ENCODE data around the gene QRFP.

QRFP gene

DNA sequence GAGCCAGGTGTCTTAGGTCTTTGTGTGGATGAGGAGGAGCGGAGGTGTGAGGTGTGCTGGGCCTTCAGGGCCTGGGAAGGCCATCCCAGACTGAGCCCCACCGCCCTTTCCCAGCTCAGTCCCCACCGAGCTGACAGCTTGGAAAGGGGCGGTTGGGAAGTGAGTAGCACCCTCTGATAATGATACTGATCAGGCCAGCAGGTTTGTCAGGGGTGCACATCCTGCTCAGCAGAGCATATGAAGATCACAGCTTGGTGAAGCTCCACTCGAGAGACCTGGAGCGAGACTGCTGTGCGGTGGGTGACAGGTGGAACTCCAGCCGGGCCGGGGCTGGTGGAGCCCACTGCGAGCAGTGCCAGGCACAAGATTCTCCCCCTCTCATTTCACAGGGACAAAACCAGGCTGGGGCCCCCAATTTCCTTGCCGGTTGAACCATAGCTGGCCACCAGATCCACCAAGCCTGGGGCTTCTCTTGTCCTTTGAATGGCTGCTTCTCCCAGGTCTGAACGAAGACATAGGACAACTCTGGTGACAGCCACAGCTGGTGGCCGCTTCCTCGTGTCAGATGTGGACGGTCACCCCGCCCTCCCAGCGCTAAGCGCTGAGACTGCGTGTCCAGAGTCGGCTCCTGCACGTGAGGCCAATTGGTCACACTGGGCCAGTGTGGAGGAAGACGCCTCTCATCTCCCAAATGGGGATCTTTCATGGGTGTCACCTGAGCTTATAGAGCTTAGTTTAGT, 8.3 kb downstream of the QRFP start:
- no peak for FAIRE-seq

DNA sequence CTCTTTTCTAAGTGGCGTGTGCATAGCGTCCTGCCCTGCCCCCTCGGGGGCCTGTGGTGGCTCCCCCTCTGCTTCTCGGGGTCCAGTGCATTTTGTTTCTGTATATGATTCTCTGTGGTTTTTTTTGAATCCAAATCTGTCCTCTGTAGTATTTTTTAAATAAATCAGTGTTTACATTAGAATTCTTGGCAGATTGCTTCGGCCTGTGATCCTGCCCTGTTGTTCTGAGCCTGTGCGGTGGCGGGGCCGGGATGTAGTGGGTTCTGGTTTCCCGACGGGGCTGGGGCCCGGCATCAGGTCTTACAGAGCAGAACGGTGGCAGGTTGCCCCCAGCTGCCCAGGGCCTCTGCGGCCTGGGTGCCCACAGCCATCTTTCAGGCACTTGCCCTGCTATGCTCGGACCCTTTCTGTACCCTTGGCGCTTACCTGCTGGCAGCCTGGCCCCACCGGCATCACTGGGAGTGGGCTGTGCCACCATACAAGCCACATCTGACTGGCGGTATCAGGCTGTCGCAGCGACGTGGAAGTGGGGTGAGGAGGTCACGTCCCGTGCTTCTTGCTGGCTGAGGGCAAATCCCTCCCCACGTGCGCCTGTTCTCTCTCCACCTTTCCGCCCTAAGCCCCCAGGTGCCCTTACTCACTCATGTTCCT, 9.0 kb downstream of the QRFP start:
- FAIRE-seq, result no peak

DNA sequence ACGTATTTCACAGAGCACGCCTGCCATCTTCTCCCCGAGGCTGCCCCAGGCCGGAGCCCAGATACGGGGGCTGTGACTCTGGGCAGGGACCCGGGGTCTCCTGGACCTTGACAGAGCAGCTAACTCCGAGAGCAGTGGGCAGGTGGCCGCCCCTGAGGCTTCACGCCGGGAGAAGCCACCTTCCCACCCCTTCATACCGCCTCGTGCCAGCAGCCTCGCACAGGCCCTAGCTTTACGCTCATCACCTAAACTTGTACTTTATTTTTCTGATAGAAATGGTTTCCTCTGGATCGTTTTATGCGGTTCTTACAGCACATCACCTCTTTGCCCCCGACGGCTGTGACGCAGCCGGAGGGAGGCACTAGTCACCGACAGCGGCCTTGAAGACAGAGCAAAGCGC, 9.6 kb downstream of the QRFP start:
- FAIRE-seq, result no peak

DNA sequence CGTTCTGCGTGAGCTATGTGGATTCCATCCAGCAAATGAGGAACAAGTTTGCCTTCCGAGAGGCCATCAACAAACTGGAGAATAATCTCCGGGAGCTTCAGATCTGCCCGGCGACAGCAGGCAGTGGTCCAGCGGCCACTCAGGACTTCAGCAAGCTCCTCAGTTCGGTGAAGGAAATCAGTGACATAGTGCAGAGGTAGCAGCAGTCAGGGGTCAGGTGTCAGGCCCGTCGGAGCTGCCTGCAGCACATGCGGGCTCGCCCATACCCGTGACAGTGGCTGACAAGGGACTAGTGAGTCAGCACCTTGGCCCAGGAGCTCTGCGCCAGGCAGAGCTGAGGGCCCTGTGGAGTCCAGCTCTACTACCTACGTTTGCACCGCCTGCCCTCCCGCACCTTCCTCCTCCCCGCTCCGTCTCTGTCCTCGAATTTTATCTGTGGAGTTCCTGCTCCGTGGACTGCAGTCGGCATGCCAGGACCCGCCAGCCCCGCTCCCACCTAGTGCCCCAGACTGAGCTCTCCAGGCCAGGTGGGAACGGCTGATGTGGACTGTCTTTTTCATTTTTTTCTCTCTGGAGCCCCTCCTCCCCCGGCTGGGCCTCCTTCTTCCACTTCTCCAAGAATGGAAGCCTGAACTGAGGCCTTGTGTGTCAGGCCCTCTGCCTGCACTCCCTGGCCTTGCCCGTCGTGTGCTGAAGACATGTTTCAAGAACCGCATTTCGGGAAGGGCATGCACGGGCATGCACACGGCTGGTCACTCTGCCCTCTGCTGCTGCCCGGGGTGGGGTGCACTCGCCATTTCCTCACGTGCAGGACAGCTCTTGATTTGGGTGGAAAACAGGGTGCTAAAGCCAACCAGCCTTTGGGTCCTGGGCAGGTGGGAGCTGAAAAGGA, 10.9 kb downstream of the QRFP start:
- FAIRE-seq, result no peak

DNA sequence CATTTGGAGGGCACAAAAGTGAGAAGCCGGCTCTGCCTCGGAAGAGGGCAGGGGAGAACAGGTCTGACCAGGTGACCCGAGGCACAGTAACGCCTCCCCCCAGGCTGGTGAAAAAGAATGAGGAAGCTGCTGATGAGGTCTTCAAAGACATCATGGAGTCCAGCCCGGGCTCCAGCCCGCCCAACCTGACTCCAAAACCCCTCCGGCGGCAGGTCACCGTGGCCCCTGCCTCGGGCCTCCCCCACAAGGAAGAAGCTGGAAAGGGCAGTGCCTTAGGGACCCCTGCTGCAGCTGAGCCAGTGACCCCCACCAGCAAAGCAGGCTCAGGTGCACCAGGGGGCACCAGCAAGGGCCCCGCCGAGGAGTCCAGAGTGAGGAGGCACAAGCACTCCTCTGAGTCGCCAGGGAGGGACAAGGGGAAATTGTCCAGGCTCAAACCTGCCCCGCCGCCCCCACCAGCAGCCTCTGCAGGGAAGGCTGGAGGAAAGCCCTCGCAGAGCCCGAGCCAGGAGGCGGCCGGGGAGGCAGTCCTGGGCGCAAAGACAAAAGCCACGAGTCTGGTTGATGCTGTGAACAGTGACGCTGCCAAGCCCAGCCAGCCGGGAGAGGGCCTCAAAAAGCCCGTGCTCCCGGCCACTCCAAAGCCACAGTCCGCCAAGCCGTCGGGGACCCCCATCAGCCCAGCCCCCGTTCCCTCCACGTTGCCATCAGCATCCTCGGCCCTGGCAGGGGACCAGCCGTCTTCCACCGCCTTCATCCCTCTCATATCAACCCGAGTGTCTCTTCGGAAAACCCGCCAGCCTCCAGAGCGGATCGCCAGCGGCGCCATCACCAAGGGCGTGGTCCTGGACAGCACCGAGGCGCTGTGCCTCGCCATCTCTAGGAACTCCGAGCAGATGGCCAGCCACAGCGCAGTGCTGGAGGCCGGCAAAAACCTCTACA, 11.8 kb downstream of the QRFP start:
- FAIRE-seq, result no peak

DNA sequence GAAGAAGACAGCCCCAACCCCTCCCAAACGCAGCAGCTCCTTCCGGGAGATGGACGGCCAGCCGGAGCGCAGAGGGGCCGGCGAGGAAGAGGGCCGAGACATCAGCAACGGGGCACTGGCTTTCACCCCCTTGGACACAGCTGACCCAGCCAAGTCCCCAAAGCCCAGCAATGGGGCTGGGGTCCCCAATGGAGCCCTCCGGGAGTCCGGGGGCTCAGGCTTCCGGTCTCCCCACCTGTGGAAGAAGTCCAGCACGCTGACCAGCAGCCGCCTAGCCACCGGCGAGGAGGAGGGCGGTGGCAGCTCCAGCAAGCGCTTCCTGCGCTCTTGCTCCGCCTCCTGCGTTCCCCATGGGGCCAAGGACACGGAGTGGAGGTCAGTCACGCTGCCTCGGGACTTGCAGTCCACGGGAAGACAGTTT, 12.5 kb downstream of the QRFP start:
- FAIRE-seq, result no peak

DNA sequence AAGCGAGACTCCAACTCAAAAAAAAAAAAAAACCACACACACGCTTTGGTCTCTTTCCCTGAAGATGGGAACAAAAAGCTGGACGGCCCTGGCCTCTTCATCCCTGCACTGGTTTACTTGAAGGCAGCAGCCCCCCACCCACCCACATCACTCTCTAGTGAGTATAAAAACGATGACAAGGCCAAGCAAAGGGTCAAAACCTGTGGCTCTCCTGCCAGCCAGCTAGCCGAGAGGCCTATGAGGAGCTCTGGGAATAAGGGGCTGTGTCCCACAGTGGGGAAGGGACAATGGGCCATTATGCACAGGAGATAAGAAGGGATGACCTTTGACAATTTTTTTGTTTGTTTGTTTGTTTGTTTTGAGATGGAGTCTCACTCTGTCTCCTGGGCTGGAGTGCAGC, 13.1 kb downstream of the QRFP start:
- FAIRE-seq, result no peak

DNA sequence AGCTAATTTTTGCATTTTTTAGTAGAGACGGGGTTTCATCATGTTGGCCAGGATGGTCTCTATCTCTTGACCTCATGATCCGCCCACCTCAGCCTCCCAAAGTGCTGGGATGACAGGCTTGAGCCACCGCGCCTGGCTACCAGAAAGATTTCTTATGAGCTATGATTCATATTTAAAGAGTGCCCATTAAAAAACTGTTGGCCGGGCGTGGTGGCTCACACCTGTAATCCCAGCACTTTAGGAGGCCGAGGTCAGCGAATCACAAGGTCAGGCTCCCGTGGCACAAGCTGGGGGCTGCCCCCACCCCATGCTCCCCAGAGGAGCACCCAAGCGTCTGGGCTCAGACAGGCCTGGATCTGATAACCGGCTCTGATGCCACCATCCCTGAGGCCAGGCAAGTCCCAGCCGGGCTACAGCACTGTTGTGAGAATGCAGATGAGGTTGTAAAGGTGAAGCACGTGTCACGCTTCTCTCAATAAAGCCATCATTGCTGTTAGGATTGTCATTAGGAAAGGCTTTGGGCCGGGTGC, 13.9 kb downstream of the QRFP start:
- no peak for FAIRE-seq

DNA sequence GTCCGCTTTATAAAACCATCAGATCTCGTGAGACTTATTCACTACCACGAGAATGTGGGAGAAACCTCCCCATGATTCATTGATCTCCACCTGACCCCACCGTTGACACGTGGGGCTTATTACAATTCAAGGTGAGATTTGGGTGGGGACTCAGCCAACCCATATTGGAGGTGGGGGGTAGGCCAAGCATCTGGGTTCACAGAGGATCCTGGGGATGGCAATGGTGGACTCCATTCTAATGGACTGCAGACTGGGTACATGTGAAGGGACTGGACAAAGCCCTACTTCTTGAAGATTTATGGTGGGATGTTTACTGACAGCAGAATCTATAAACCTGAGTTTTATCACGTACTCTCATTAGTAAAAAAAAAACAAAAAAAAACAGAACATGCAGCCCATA, 15.1 kb downstream of the QRFP start:
- no peak for FAIRE-seq

DNA sequence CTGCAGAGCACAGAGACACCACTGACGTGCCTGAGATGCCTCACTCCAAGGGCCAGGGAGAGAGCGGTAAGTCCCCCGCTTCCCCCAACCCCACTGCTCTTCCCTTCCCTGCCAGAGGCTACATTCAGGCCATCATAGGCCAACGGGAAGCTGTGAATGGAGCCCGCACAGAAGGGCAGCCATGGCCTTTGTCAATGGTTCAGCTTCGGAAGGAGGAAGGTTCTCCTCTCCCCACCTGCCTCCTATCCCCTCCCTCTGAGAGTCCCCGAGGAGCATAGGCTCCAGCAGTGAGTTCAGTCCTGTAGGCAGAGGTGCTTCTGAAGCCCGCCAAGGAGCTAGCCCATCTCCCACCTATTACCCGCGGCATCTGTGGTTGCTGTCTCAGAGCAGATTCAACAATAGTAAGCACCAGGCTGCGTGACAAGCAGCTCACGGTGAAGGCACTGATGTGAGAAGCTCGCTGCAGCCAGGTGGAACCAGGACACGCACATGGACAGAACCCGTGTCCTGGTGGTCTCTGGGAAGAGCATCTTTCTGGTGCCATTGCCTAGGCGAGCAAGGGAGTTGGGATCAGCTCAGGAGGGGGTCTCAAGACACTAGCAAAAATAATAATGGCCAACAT, 15.9 kb downstream of the QRFP start:
- FAIRE-seq, result no peak

DNA sequence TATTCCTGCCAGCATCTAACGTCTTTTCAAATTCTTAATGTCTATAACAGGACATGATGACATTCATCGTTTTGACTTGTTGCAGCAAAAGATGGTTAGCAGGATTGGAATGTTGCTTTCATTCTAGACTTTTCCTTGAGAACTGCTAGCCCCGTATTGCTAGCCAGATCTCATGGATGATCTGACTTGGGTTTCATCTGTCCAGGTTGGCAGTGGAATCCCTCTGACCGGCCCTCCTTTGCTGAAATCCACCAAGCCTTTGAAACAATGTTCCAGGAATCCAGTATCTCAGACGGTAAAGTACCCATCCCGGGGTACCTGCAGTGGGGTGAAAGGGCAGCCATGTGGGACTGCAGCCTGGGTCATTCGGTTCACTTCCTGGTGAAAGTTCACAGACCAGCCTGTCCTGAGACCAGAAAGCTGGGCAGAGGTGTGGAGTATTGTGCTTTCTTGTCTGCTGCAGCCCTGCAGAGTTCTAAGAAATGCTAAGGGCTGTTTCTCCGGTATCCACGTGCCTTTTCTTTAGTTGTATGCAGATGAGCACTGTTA, 16.7 kb downstream of the QRFP start:
- FAIRE-seq, result no peak

DNA sequence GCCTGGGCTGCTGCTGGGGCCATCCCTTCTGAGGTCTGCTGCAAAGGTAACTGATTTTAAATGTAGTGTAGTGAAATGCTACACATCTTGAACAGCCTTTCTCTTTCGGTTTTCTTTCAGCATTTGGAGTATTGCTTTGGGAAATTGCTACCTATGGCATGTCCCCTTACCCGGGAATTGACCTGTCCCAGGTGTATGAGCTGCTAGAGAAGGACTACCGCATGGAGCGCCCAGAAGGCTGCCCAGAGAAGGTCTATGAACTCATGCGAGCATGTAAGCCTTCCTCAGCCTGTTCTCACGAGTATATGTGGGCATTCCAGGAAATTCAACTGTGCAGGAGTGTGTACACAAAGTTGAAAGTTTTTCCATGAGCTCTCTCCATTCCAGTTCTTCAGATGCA, 18.3 kb downstream of the QRFP start:
- no peak for FAIRE-seq

DNA sequence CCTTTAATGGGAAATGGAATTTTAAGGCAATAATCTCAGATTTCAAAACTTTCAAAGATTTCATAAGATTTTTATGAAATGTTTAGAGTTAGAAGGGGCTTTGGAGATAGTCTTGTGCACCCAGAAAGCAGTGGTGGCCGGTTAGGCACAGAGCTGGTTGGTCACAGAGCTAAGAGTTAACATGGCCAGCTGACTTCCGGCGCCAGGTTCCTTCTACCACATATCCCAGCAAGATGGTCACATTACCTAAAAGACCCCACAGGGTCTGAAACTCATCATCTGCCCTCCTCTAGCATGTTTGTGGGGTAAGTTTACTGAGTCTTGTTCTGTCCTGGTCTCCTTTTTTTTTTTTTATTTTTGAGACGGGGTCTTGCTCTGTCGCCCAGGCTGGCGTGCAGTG, 19.3 kb downstream of the QRFP start:
- FAIRE-seq, result no peak

DNA sequence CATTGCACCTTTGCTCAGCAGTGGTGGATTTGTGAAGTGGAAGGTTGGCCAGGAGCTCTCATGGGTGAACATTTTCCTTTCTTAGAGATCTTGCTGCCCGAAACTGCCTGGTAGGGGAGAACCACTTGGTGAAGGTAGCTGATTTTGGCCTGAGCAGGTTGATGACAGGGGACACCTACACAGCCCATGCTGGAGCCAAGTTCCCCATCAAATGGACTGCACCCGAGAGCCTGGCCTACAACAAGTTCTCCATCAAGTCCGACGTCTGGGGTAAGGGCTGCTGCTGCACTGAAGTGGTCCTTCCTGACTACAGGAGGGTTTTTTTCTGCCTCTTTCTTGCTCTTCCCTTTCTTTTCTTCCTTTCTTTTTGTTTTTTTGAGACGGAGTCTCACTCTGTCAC, 21.8 kb downstream of the QRFP start:
- no peak for FAIRE-seq

DNA sequence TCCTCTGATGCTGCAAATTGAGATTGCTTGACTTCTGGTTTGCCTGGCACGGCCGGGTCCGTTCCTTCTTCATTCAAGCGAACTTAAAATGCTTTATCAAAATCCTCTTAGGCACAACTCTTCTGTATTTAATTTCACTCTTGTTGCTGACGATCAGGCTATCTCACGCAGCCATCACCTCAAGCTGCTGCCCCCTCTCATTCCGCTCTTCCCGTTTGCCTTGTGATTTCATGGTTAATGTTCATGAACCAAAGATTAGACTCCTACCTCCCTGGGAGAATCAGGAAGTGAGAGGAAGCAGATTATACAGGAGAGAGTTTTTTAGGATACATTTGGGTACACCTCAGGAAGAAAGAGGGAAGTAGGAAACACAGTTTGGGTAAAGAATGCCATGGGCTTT, 22.6 kb downstream of the QRFP start:
- no peak for FAIRE-seq

DNA sequence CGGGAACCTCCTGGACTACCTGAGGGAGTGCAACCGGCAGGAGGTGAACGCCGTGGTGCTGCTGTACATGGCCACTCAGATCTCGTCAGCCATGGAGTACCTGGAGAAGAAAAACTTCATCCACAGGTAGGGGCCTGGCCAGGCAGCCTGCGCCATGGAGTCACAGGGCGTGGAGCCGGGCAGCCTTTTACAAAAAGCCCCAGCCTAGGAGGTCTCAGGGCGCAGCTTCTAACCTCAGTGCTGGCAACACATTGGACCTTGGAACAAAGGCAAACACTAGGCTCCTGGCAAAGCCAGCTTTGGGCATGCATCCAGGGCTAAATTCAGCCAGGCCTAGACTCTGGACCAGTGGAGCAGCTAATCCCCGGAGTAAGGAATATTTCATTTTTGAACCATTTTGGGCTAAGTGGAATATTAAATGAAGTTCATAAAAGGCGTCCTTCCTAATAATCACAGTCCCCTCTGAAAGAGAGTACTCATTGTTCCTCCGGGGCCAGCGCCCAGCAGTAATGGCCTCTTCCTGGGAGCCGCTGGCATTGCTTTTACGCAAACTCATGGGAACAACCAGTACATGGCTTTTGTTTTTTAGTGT, 23.6 kb downstream of the QRFP start:
- no peak for FAIRE-seq

DNA sequence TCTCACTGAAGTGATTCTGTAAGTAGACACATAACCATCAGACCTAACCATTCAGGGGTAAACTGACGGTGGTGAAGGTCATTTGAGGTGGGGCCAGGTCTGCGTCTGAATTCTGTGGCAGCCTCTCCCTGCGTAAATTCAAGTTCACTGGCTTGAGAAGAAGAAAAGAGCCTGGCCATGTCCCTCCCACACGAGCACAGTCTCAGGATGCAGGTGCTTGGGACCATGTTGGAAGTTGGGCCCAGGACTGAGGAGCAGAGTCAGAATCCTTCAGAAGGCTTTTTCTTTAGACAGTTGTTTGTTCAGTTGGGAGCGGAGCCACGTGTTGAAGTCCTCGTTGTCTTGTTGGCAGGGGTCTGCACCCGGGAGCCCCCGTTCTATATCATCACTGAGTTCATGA, 24.1 kb downstream of the QRFP start:
- no peak for FAIRE-seq

DNA sequence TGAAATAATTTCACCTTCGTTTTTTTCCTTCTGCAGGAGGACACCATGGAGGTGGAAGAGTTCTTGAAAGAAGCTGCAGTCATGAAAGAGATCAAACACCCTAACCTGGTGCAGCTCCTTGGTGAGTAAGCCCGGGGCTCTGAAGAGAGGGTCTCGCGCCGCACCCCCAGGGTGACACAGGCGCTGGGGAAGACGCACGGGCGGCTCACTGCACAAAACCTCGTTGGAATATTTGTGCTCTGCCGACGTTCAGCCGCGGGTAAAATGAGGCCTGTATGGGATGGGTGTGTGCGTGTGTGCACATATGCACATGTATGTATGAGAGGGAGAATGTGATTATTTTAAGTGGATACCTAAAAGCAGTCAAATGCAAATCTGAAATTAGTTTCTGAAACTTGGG, 24.5 kb downstream of the QRFP start:
- no peak for FAIRE-seq

DNA sequence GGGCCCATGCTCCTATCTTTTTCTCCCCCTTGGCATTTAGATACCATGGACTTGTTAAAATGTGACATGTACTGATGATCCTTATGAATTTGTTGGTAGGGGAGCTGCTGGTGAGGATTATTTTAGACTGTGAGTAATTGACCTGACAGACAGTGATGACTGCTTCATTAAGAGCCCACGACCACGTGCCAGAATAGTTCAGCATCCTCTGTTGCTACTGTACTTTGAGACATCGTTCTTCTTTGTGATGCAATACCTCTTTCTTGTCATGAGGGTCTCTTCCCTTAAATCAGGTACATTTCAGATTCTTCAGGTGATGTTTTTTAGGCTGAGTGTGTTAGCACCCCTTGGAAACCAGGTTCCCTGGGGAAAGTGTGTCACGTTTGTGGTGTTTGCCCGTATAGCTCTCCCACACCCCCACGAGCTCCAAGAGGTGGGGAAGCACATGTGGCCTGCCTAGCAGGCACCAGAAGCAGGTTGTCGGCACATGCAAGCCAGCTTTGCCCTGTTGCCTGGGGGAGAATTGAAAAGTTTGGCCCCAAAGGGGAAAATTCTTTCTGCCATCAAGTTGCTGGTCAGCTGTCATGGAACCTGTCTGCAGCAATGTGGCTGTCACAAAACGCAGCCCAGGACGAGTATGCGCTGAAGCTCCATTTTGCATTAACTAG, 25.1 kb downstream of the QRFP start:
- no peak for FAIRE-seq

DNA sequence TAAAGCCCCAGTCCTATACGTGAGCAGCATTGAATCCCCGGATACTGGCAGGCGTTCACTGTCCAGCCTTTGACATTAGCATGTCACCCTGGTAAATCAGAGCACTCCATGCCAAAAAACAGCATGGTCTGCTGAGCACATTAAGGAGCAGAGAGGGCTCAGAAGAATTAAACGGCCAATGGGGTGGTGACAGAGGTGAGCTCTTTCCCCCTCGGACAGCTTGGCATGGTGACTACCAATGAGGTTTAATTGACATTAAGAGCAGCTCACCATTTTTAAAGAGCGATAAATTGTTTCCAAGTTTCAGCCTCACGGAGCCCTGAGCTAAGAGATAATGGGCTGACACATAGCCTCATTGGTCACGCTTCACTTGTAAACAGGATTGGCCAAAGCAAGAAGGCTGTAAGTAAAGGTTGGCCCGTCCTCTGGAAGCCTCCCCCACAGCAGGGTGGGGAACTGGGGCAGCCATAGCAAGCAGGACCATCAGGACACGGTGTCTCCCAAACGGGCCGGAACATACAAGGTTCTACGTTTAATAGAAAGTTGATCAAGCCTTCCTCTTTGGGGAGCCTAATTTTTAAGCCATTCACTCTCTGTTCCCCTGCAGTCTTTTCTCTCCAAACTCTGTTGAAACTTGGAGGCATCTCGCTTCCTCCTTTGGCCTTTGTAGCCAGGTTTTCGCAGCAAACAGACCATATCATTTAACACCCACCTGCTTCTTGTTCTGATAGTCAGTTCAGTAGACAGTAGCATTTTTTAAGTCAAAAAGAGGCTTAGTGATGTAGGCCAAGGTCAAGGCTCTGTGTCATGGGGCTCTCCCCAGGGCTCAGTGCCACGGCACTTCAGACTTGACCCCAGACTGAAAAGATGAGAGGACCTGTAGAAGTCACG, 25.9 kb downstream of the QRFP start:
- no peak for FAIRE-seq

Measured in G401.6 (cell line).